Duodenal mucosa (tissue), 2 donors: ENCODE measurements around the gene PPARA.
"Not testable (repeated sequence)": the region's sequence is repeated elsewhere in the genome, so short reads cannot be mapped to it uniquely, and the experiment has no call there.

Source experiments
- H3K27ac ChIP-seq: one replicate; pipeline ENCODE4 v1.7.0; 2013; ENCODE audit warnings: low read depth, low read length
- H3K27me3 ChIP-seq, 2 donors: one replicate each; pipeline ENCODE4 v1.7.0; 2013; ENCODE audit warnings: low read length in 2 of 2, control low read depth in 1 of 2; ENCODE audit not compliant: insufficient read depth in 2 of 2, control insufficient read depth in 1 of 2
- H3K36me3 ChIP-seq, 2 donors: one replicate each; pipeline ENCODE4 v1.7.0; 2013; ENCODE audit warnings: low read length in 2 of 2, control low read depth in 1 of 2; ENCODE audit not compliant: insufficient read depth in 2 of 2, control insufficient read depth in 1 of 2
- H3K4me1 ChIP-seq, 2 donors: one replicate each; pipeline ENCODE4 v1.7.0; 2013; ENCODE audit warnings: low read length in 2 of 2, control low read depth in 1 of 2; ENCODE audit not compliant: insufficient read depth in 2 of 2, control insufficient read depth in 1 of 2
- H3K4me3 ChIP-seq, 2 donors: one replicate each; pipeline ENCODE4 v1.7.0; 2013; ENCODE audit warnings: low read length in 2 of 2, low read depth in 1 of 2
- H3K9ac ChIP-seq, 2 donors: one replicate each; pipeline ENCODE4 v1.7.0; 2013; ENCODE audit warnings: low read length in 2 of 2, low read depth in 1 of 2
- H3K9me3 ChIP-seq, 2 donors: one replicate each; pipeline ENCODE4 v1.7.0; 2013; ENCODE audit warnings: low read length in 2 of 2, control low read depth in 1 of 2; ENCODE audit not compliant: control insufficient read depth in 1 of 2

PPARA gene

GRCh38 chr22:46127556-46127955, 22.8 kb upstream of the PPARA start:
- H3K27ac ChIP-seq = no peak overlapping the region
- H3K4me3 ChIP-seq = no peak overlapping the region
- H3K9me3 ChIP-seq = no peaks in the 10 kb centered on the region
- H3K4me1 ChIP-seq = peaks cover 15 to 20% of the 10 kb centered on the region in 2 donors
- H3K9ac ChIP-seq = no peak overlapping the region
- H3K27me3 ChIP-seq = no peaks in the 10 kb centered on the region
- H3K36me3 ChIP-seq = no peaks in the 10 kb centered on the region

- Histone ChIP-seq H3K27ac (no peak overlapping the region), H3K9me3 (no peaks in the 10 kb centered on the region), H3K9ac (no peak overlapping the region), H3K4me1 (peaks cover 15 to 16% of the 10 kb centered on the region in 2 donors), H3K27me3 (no peaks in the 10 kb centered on the region), H3K36me3 (no peaks in the 10 kb centered on the region), H3K4me3 (no peak overlapping the region)
These were observed 21.7 kb upstream of the PPARA start for GRCh38 chr22:46128606-46129005.

- H3K36me3 ChIP-seq = no peaks in the 10 kb centered on the region
- H3K4me3 ChIP-seq = peak overlapping the region; percentile 35 to 36
These were observed 20.8 kb upstream of the PPARA start for GRCh38 chr22:46129390-46130041.

GRCh38 chr22:46131151-46131587, 19.2 kb upstream of the PPARA start:
- Histone ChIP-seq H3K9ac (no peak overlapping the region), H3K4me1 (peaks cover 6 to 9% of the 10 kb centered on the region in 2 donors), H3K27ac (no peak overlapping the region)

More at GRCh38 chr22:46129390-46130041, 20.8 kb upstream of the PPARA start:
- no peaks in the 10 kb centered on the region for H3K9me3 ChIP-seq
- H3K9ac ChIP-seq = no peak overlapping the region
- H3K27me3 ChIP-seq = no peaks in the 10 kb centered on the region
- H3K27ac ChIP-seq = peak overlapping the region; percentile 32
- peaks cover 15 to 16% of the 10 kb centered on the region in 2 donors for H3K4me1 ChIP-seq

GRCh38 chr22:46132193-46132829, 18.0 kb upstream of the PPARA start:
- peak overlapping the region in 1 of 2 donors; percentile 18 for H3K9ac ChIP-seq
- H3K4me3 ChIP-seq, H3K36me3 ChIP-seq, H3K4me1 ChIP-seq, H3K27me3 ChIP-seq, H3K27ac ChIP-seq, H3K9me3 ChIP-seq: not testable (repeated sequence)

More at GRCh38 chr22:46131151-46131587, 19.2 kb upstream of the PPARA start:
- Histone ChIP-seq H3K27me3 (no peaks in the 10 kb centered on the region), H3K36me3 (no peaks in the 10 kb centered on the region), H3K4me3 (no peak overlapping the region), H3K9me3 (no peaks in the 10 kb centered on the region)

- no peaks in the 10 kb centered on the region for H3K36me3 ChIP-seq
- no peaks in the 10 kb centered on the region for H3K27me3 ChIP-seq
- H3K9ac ChIP-seq = no peak overlapping the region
- no peaks in the 10 kb centered on the region for H3K9me3 ChIP-seq
- H3K4me3 ChIP-seq = no peak overlapping the region
- no peak overlapping the region for H3K27ac ChIP-seq
- peaks cover 4 to 8% of the 10 kb centered on the region in 2 donors for H3K4me1 ChIP-seq
These were observed 17.3 kb upstream of the PPARA start for GRCh38 chr22:46132830-46133587.

GRCh38 chr22:46133588-46133855, 16.8 kb upstream of the PPARA start:
- Histone ChIP-seq H3K4me1 (peaks cover 4 to 8% of the 10 kb centered on the region in 2 donors), H3K27me3 (no peaks in the 10 kb centered on the region), H3K9me3 (no peaks in the 10 kb centered on the region), H3K36me3 (no peaks in the 10 kb centered on the region), H3K9ac (no peak overlapping the region), H3K27ac (no peak overlapping the region), H3K4me3 (no peak overlapping the region)

- H3K4me1 ChIP-seq = peaks cover 4 to 8% of the 10 kb centered on the region in 2 donors
- no peak overlapping the region for H3K9ac ChIP-seq
These were observed 16.1 kb upstream of the PPARA start for GRCh38 chr22:46134111-46134705.

GRCh38 chr22:46135611-46136485, 14.5 kb upstream of the PPARA start:
- Histone ChIP-seq H3K36me3 (no peaks in the 10 kb centered on the region), H3K9ac (no peak overlapping the region), H3K9me3 (no peaks in the 10 kb centered on the region), H3K4me3 (no peak overlapping the region), H3K27ac (no peak overlapping the region), H3K4me1 (no peaks in the 10 kb centered on the region), H3K27me3 (no peaks in the 10 kb centered on the region)

More at GRCh38 chr22:46134111-46134705, 16.1 kb upstream of the PPARA start:
- H3K4me3 ChIP-seq = no peak overlapping the region
- H3K27ac ChIP-seq = no peak overlapping the region
- no peaks in the 10 kb centered on the region for H3K9me3 ChIP-seq
- H3K27me3 ChIP-seq = no peaks in the 10 kb centered on the region
- no peaks in the 10 kb centered on the region for H3K36me3 ChIP-seq
